BE2C (cell line): ENCODE measurements around the gene METTL8.

Source experiments
- DNase-seq: peaks from one replicate; pipeline ENCODE4 v3.0.0-alpha.2; 2020
- H3K27me3 ChIP-seq: fragments of 250-450 bp; sonication (Bioruptor Pico); 2 replicates; pipeline ENCODE4 v1.5.1; 2020; ENCODE audit warnings: mild to moderate bottlenecking
- H3K36me3 ChIP-seq: fragments of 250-450 bp; sonication (Bioruptor Pico); 2 replicates; pipeline ENCODE4 v1.5.1; 2020; ENCODE audit warnings: mild to moderate bottlenecking
- H3K4me1 ChIP-seq: fragments of 250-450 bp; sonication (Bioruptor Pico); 2 replicates; pipeline ENCODE4 v1.5.1; 2020
- H3K4me3 ChIP-seq: 2 replicates; pipeline ENCODE4 v1.5.1; 2011; ENCODE audit warnings: low read depth, low read length
- H3K9me3 ChIP-seq: fragments of 250-450 bp; sonication (Bioruptor Pico); 2 replicates; pipeline ENCODE4 v1.5.1; 2020
- CTCF ChIP-seq: IDR thresholded peaks from 2 replicates; pipeline ENCODE4 v1.5.1; 2012; ENCODE audit warnings: mild to moderate bottlenecking, low read depth, low read length

The METTL8 gene

GRCh38 chr2:171341394-171342066 lies 92.3 kb downstream of the METTL8 start:
- no peaks in the 10 kb centered on the region for H3K4me1 ChIP-seq
- H3K27me3 ChIP-seq = no peaks in the 10 kb centered on the region
- no peak overlapping the region for H3K4me3 ChIP-seq
- no peaks in the 10 kb centered on the region for H3K9me3 ChIP-seq
- no peaks in the 10 kb centered on the region for H3K36me3 ChIP-seq
- no peak for TF ChIP-seq CTCF
- DNase-seq = no peak

DNA sequence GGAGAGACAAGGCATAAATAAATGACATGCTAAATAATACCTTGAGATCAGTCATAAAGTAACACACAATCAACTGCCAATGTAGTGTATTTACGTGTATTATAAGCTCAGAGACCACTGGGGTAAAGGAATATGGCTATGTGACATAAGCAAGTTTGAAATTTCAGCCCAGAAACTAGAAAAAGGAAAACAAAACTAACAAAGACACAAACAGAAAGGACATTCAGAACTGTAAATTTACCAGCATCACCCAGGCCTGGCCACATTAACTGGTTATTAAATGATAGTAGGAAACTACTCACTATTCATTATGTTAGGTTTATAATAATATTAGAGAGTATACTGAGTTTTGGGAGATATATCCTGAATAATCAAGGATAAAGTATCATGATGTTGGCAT lies 98.8 kb downstream of the METTL8 start:
- H3K36me3 ChIP-seq = no peaks in the 10 kb centered on the region
- H3K27me3 ChIP-seq = no peaks in the 10 kb centered on the region

GRCh38 chr2:171334171-171334570 lies 99.6 kb downstream of the METTL8 start:
- H3K36me3 ChIP-seq = no peaks in the 10 kb centered on the region
- no peak for DNase-seq
- no peak for TF ChIP-seq CTCF
- H3K4me1 ChIP-seq = no peaks in the 10 kb centered on the region
- H3K4me3 ChIP-seq = no peak overlapping the region
- no peaks in the 10 kb centered on the region for H3K27me3 ChIP-seq
- no peaks in the 10 kb centered on the region for H3K9me3 ChIP-seq

More for the DNA sequence above, 98.8 kb downstream of the METTL8 start:
- Histone ChIP-seq H3K9me3 (no peaks in the 10 kb centered on the region), H3K4me1 (no peaks in the 10 kb centered on the region), H3K4me3 (no peak overlapping the region)
- DNase-seq = no peak
- no peak for TF ChIP-seq CTCF

DNA sequence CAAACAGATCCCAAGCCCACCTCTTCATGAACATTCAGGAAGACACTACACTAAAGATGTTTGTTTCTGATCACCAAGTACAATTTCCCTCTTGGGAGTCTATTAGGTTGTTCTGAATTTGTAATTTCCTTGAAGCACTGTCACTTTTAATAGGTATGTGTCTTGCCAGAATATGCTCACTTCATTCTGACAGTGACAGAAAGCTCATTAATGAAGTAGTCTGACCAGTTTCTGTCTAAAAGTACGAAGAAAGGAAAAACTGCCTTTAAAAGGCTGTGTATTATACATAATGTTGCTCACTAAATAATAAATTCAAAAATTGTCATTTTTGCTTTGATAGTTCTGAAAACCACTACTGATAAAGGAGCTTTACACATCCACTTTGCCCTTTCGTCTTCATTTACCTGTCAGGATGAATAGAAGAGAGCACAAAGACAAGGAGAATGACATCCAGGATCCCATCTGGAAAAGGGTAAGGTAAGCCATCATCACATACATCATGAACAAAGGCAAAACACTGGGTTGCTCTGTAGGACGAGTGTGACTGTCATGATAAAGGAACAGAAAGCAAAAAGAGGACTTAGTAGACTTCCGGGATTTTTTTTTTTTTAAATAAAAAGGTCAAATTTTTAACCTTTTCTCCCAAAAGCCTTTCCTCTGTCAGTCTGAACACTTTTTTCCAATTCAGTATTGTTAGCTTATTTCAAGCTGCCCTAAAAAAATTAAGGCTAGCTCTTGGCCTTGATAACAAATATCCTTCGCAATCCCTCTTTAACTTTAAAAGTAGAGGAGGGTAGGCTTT lies 103.4 kb downstream of the METTL8 start:
- Histone ChIP-seq H3K36me3 (no peaks in the 10 kb centered on the region), H3K27me3 (no peaks in the 10 kb centered on the region), H3K4me1 (no peaks in the 10 kb centered on the region), H3K9me3 (no peaks in the 10 kb centered on the region), H3K4me3 (no peak overlapping the region)
- TF ChIP-seq CTCF = no peak
- DNase-seq = no peak

GRCh38 chr2:171327043-171327496 lies 106.7 kb downstream of the METTL8 start:
- DNase-seq = no peak
- H3K27me3 ChIP-seq = no peaks in the 10 kb centered on the region
- no peak for TF ChIP-seq CTCF
- H3K9me3 ChIP-seq = no peaks in the 10 kb centered on the region
- no peak overlapping the region for H3K4me3 ChIP-seq
- H3K36me3 ChIP-seq = no peaks in the 10 kb centered on the region
- no peaks in the 10 kb centered on the region for H3K4me1 ChIP-seq
